Measurements from ENCODE around the gene PRRC2A. TPM values are rescaled to one million over a fixed set of nuclear protein-coding genes. Genes with fewer than 3 reads are reported as not detected.

Gene PRRC2A
- total RNA-seq, 4 donors from 2014 or later: 42.8 to 84.9 (median 67.7) TPM

- H3K4me1 ChIP-seq: peaks cover 6 to 20% (median 10%) of the 10 kb centered on the region in 3 donors
- H3K4me3 ChIP-seq: no peak overlapping the region
- TF ChIP-seq, protein P1, sequence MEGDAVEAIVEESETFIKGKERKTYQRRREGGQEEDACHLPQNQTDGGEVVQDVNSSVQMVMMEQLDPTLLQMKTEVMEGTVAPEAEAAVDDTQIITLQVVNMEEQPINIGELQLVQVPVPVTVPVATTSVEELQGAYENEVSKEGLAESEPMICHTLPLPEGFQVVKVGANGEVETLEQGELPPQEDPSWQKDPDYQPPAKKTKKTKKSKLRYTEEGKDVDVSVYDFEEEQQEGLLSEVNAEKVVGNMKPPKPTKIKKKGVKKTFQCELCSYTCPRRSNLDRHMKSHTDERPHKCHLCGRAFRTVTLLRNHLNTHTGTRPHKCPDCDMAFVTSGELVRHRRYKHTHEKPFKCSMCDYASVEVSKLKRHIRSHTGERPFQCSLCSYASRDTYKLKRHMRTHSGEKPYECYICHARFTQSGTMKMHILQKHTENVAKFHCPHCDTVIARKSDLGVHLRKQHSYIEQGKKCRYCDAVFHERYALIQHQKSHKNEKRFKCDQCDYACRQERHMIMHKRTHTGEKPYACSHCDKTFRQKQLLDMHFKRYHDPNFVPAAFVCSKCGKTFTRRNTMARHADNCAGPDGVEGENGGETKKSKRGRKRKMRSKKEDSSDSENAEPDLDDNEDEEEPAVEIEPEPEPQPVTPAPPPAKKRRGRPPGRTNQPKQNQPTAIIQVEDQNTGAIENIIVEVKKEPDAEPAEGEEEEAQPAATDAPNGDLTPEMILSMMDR (IDR thresholded peaks at IDR 0.05): no peak
- TF ChIP-seq POLR2A (IDR thresholded peaks at IDR 0.05): no peak
- peaks cover 74 to 88% (median 77%) of the 10 kb centered on the region in 3 donors for H3K36me3 ChIP-seq
- no peak for DNase-seq
- H3K27ac ChIP-seq: no peak overlapping the region
- H3K27me3 ChIP-seq: no peaks in the 10 kb centered on the region
- intact Hi-C loops (cut with DNase I): no loop called here
- WGBS, 2 donors: 93 to 95% methylated on average over 3 to 6 of the region's 10 CpGs
- H3K9me3 ChIP-seq: no peaks in the 10 kb centered on the region
Measured at GRCh38 chr6:31626952-31627351, 6.4 kb downstream of the PRRC2A start.

GRCh38 chr6:31627690-31628287 lies 7.3 kb downstream of the PRRC2A start:
- Histone ChIP-seq H3K4me3 (no peak overlapping the region), H3K27ac (no peak overlapping the region), H3K9me3 (no peaks in the 10 kb centered on the region), H3K27me3 (no peaks in the 10 kb centered on the region), H3K4me1 (peaks cover 0 to 11% (median 3%) of the 10 kb centered on the region in 3 donors), H3K36me3 (peaks cover 77 to 96% (median 81%) of the 10 kb centered on the region in 3 donors)
- WGBS, 2 donors: 94 to 95% methylated on average over 14 to 17 of the region's 19 CpGs
- intact Hi-C loops (cut with DNase I): no loop called here
- TF ChIP-seq, protein P1 (IDR thresholded peaks at IDR 0.05): no peak
- no peak for TF ChIP-seq POLR2A (IDR thresholded peaks at IDR 0.05)
- no peak for DNase-seq

GRCh38 chr6:31629014-31629413 lies 8.5 kb downstream of the PRRC2A start:
- no peak overlapping the region for H3K4me3 ChIP-seq
- TF ChIP-seq POLR2A (IDR thresholded peaks at IDR 0.05): no peak
- TF ChIP-seq, protein P1 (IDR thresholded peaks at IDR 0.05): no peak
- WGBS, 2 donors: 81 to 85% methylated on average over 7 of the region's 7 CpGs
- intact Hi-C loops (cut with DNase I): no loop called here
- no peak for DNase-seq
- H3K27ac ChIP-seq: no peak overlapping the region
- H3K4me1 ChIP-seq: no peaks in the 10 kb centered on the region
- H3K9me3 ChIP-seq: no peaks in the 10 kb centered on the region
- H3K27me3 ChIP-seq: no peaks in the 10 kb centered on the region
- H3K36me3 ChIP-seq: peaks cover 79 to 100% (median 86%) of the 10 kb centered on the region in 3 donors

DNA sequence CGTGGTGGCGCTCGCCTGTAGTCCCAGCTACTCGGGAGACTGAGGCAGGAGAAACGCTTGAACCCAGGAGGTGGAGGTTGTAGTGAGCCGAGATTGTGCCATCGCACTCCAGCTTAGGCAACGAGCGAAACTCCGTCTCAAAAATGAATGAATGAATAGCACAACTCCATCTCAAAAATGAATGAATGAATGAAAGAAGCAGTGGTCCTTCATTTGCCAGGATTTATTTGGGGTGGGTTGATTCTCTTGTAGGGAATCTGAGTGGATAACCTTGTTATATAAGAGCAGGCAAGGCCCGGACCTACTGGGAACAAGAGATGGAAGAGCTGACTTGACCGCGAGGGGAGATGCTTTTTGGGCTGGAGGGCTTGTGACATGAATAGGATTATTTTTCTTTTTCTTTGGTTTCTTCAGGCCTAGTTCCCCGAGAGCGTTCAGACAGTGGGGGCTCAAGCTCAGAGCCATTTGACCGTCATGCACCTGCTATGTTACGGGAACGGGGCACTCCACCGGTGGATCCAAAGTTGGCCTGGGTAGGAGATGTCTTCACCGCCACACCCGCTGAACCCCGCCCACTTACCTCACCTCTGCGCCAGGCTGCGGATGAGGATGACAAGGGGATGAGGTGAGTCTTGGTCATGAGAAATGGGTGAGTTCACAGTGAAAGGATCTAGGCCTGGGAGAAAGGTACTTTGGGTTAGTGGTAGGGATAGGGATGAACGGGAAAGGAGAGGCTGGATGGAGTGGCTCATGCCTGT lies 9.8 kb downstream of the PRRC2A start:
- no peaks in the 10 kb centered on the region for H3K9me3 ChIP-seq
- H3K4me1 ChIP-seq: no peaks in the 10 kb centered on the region
- H3K27me3 ChIP-seq: no peaks in the 10 kb centered on the region
- DNase-seq: no peak
- no peak overlapping the region for H3K4me3 ChIP-seq
- H3K36me3 ChIP-seq: peaks cover 79 to 100% (median 85%) of the 10 kb centered on the region in 3 donors
- H3K27ac ChIP-seq: no peak overlapping the region
- intact Hi-C loops (cut with DNase I): no loop called here
- TF ChIP-seq POLR2A (IDR thresholded peaks at IDR 0.05): no peak
- TF ChIP-seq, protein P1 (IDR thresholded peaks at IDR 0.05): no peak
- 84 to 86% methylated on average over 22 to 25 of the region's 25 CpGs for WGBS, 2 donors

DNA sequence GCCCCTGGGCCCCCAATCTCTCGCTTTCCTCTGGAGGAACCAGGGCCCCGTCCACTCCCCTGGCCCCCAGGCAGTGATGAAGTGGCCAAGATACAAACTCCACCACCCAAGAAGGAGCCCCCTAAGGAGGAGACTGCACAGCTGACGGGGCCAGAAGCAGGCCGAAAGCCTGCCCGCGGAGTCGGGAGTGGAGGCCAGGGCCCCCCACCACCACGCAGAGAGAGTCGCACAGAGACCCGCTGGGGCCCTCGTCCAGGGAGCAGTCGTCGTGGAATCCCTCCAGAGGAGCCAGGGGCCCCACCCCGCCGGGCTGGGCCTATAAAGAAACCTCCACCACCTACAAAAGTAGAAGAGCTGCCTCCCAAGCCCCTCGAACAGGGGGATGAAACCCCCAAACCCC lies 10.7 kb downstream of the PRRC2A start:
- TF ChIP-seq, protein P1 (IDR thresholded peaks at IDR 0.05): no peak
- TF ChIP-seq POLR2A (IDR thresholded peaks at IDR 0.05): no peak
- H3K4me3 ChIP-seq: no peak overlapping the region
- no peak for DNase-seq
- peaks cover 78 to 100% (median 84%) of the 10 kb centered on the region in 3 donors for H3K36me3 ChIP-seq
- H3K27me3 ChIP-seq: no peaks in the 10 kb centered on the region
- intact Hi-C loops (cut with DNase I): no loop called here
- no peak overlapping the region for H3K27ac ChIP-seq
- 78 to 91% methylated on average over 8 of the region's 16 CpGs for WGBS, 2 donors
- no peaks in the 10 kb centered on the region for H3K4me1 ChIP-seq
- no peaks in the 10 kb centered on the region for H3K9me3 ChIP-seq
